Stimulated activated CD4-positive, alpha-beta T cell treated with anti-CD3 and anti-CD28 coated beads, Interleukin-1b, Interleukin-23, amount 100 ng/mL, for 24 hours (primary cell): ENCODE data around the gene CDC42EP4.
"Not testable (repeated sequence)": the region's sequence is repeated elsewhere in the genome, so short reads cannot be mapped to it uniquely, and the experiment has no call there.

Source experiments
- DNase-seq, 4 experiments: peaks; one replicate each; pipeline ENCODE4 v3.0.0-alpha.2; 2020; ENCODE audit warnings: low read depth in 4 of 4, low spot score in 1 of 4

Gene CDC42EP4

GRCh38 chr17:73343739-73344454 is 32.1 kb upstream of the CDC42EP4 start:
- DNase-seq = no peak

GRCh38 chr17:73343168-73343634 is 31.4 kb upstream of the CDC42EP4 start:
- no peak for DNase-seq

GRCh38 chr17:73342541-73343167 is 30.9 kb upstream of the CDC42EP4 start:
- no peak for DNase-seq

- DNase-seq = no peak
These were observed 30.3 kb upstream of the CDC42EP4 start for GRCh38 chr17:73342050-73342522.

- no peak for DNase-seq
These were observed 29.7 kb upstream of the CDC42EP4 start for GRCh38 chr17:73341350-73342049.

GRCh38 chr17:73340093-73340596 is 28.3 kb upstream of the CDC42EP4 start:
- DNase-seq = no peak

GRCh38 chr17:73338566-73339197 is 26.9 kb upstream of the CDC42EP4 start:
- DNase-seq = no peak

- DNase-seq = no peak
These were observed 26.3 kb upstream of the CDC42EP4 start for GRCh38 chr17:73338050-73338521.

GRCh38 chr17:73337330-73337710 is 25.5 kb upstream of the CDC42EP4 start:
- DNase-seq = no peak

- no peak for DNase-seq
These were observed 24.9 kb upstream of the CDC42EP4 start for GRCh38 chr17:73336408-73337329.

GRCh38 chr17:73335591-73336407 is 24.0 kb upstream of the CDC42EP4 start:
- DNase-seq = no peak

GRCh38 chr17:73334771-73335513 is 23.1 kb upstream of the CDC42EP4 start:
- no peak for DNase-seq

- not testable (repeated sequence) for DNase-seq
These were observed 21.6 kb upstream of the CDC42EP4 start for GRCh38 chr17:73333445-73333844.

- no peak for DNase-seq
These were observed 19.3 kb upstream of the CDC42EP4 start for GRCh38 chr17:73331060-73331459.

- no peak for DNase-seq
These were observed 15.9 kb upstream of the CDC42EP4 start for GRCh38 chr17:73327676-73328075.

- no peak for DNase-seq
These were observed 13.7 kb upstream of the CDC42EP4 start for GRCh38 chr17:73325527-73325842.

- DNase-seq = no peak
These were observed 13.1 kb upstream of the CDC42EP4 start for GRCh38 chr17:73324711-73325526.

- DNase-seq = no peak
These were observed 12.3 kb upstream of the CDC42EP4 start for GRCh38 chr17:73324160-73324475.
